Endothelial cell of umbilical vein (primary cell): ENCODE results near the gene RAB20. TPM values are rescaled to one million over a fixed set of nuclear protein-coding genes. Genes with fewer than 3 reads are reported as not detected.

ENCODE experiments used
- BruUV-seq: library from RNA; stranded (reverse); fragments of 400-500 nt; replicated peaks from 2 replicates; lab custom pipeline; 2021; lab: Mats Ljungman, UMichigan
- CTCF ChIA-PET: fragments of 300-600, 350-600 bp; sonication (Branson Sonifier 250); formaldehyde crosslinking; loops from one replicate; lab custom pipeline; 2021; ENCODE audit warnings: antibody characterized with exemption, inconsistent platforms; lab: Charles Lee
- POLR2A ChIA-PET: fragments of 300-600, 350-600 bp; sonication (Branson Sonifier 250); formaldehyde crosslinking; loops from one replicate; lab custom pipeline; 2021; ENCODE audit warnings: antibody characterized with exemption, inconsistent platforms; lab: Charles Lee
- DNase-seq: peaks from one replicate; pipeline ENCODE4 v3.0.0-alpha.2; 2011; ENCODE audit warnings: low read depth, low spot score
- FAIRE-seq: peaks from 2 replicates; lab custom pipeline; 2011; peaks lifted over from hg19 to GRCh38; lab: Jason Lieb, UNC
- H2AFZ ChIP-seq: 2 replicates; pipeline ENCODE4 v1.6.0; 2012; ENCODE audit warnings: low read depth, low read length, control low read depth, inconsistent platforms
- H3K27ac ChIP-seq: 2 replicates; pipeline ENCODE4 v1.5.1; 2011; ENCODE audit warnings: low read depth, mild to moderate bottlenecking, control low read depth, low read length, moderate library complexity; ENCODE audit not compliant: insufficient read depth
- H3K27me3 ChIP-seq, 2 experiments: 2 replicates each; pipeline versions ENCODE4 v1.6.0 to v1.6.1; 2011; ENCODE audit warnings: low read length in 2 of 2, mixed read lengths in 1 of 2; ENCODE audit not compliant: control insufficient read depth in 2 of 2, insufficient read depth in 2 of 2
- H3K36me3 ChIP-seq, 2 experiments: 2 replicates in 1 of 2; 3 replicates in 1 of 2; pipeline ENCODE4 v1.5.1; 2011; ENCODE audit warnings: low read length in 2 of 2, mild to moderate bottlenecking in 1 of 2, moderate library complexity in 1 of 2; ENCODE audit not compliant: control insufficient read depth in 2 of 2, insufficient read depth in 2 of 2; ENCODE audit errors: extremely low read depth in 1 of 2
- H3K4me1 ChIP-seq: 3 replicates; pipeline ENCODE4 v1.5.1; 2011; ENCODE audit warnings: mild to moderate bottlenecking, low read length; ENCODE audit not compliant: control insufficient read depth, insufficient read depth; ENCODE audit errors: extremely low read depth
- H3K4me2 ChIP-seq: 2 replicates; pipeline ENCODE4 v1.6.1; 2011; ENCODE audit warnings: low read length, control low read depth, mixed read lengths; ENCODE audit not compliant: insufficient read depth
- H3K4me3 ChIP-seq, 3 experiments: fragments of 200-600 bp in 1 of 3; sonication (generic), shearing (Covaris generic) in 1 of 3; replicated peaks in 1 of 3; 2 replicates each; pipeline ENCODE4 v1.5.1; 2011 to 2016; ENCODE audit warnings: control low read depth in 3 of 3, low read length in 3 of 3, mild to moderate bottlenecking in 2 of 3, inconsistent platforms in 1 of 3, low read depth in 1 of 3, moderate library complexity in 1 of 3; ENCODE audit not compliant: insufficient read depth in 1 of 3
- H3K79me2 ChIP-seq: 2 replicates; pipeline ENCODE4 v1.6.0; 2012; ENCODE audit warnings: low read length, inconsistent platforms; ENCODE audit not compliant: control insufficient read depth, insufficient read depth
- H3K9ac ChIP-seq: replicated peaks from 2 replicates; pipeline ENCODE3; 2011; ENCODE audit warnings: low read length, control low read depth; ENCODE audit not compliant: insufficient read depth; ENCODE audit errors: extremely low read depth
- H3K9me1 ChIP-seq: replicated peaks from 3 replicates; pipeline ENCODE4 v1.6.0; 2011; ENCODE audit warnings: mild to moderate bottlenecking, low read length; ENCODE audit not compliant: control insufficient read depth, insufficient read depth; ENCODE audit errors: extremely low read depth
- H3K9me3 ChIP-seq: replicated peaks from 2 replicates; pipeline ENCODE4 v1.5.1; 2012; ENCODE audit warnings: low read length, inconsistent platforms; ENCODE audit not compliant: control insufficient read depth, insufficient read depth
- H4K20me1 ChIP-seq: replicated peaks from 2 replicates; pipeline ENCODE3; 2011; ENCODE audit warnings: mild to moderate bottlenecking, low read length; ENCODE audit not compliant: control insufficient read depth, insufficient read depth; ENCODE audit errors: extremely low read depth
- EZH2 ChIP-seq: IDR thresholded peaks from 2 replicates; pipeline ENCODE4 v1.6.1; 2012; ENCODE audit warnings: borderline replicate concordance, low read depth, mild to moderate bottlenecking, moderate library complexity, low read length, inconsistent platforms; ENCODE audit not compliant: severe bottlenecking
- FOS ChIP-seq: IDR thresholded peaks from 2 replicates; pipeline ENCODE4 v1.6.1; 2011; ENCODE audit warnings: mild to moderate bottlenecking, low read length, moderate library complexity, borderline replicate concordance; ENCODE audit not compliant: insufficient read depth
- GATA2 ChIP-seq: IDR thresholded peaks from 2 replicates; pipeline ENCODE4 v1.7.0; 2011; ENCODE audit warnings: low read depth, mild to moderate bottlenecking, moderate library complexity, mixed read lengths, low read length; ENCODE audit not compliant: insufficient read length, insufficient read depth
- JUN ChIP-seq: IDR thresholded peaks from 2 replicates; pipeline ENCODE4 v1.6.1; 2011; ENCODE audit warnings: borderline replicate concordance, low read depth; ENCODE audit not compliant: insufficient read length, insufficient read depth
- MYC ChIP-seq: IDR thresholded peaks from one replicate; pipeline ENCODE4 v1.6.1; 2011; ENCODE audit warnings: mild to moderate bottlenecking, low read depth, low read length
- POLR2A ChIP-seq: IDR thresholded peaks from 2 replicates; pipeline ENCODE4 v1.6.1; 2012; ENCODE audit warnings: low read depth, mild to moderate bottlenecking, control low read depth, low read length
- POLR2AphosphoS5 ChIP-seq: IDR thresholded peaks from 2 replicates; pipeline ENCODE4 v1.6.1; 2012; ENCODE audit warnings: low read depth, mild to moderate bottlenecking, control low read depth, low read length, moderate library complexity; ENCODE audit not compliant: insufficient read depth
- dilution Hi-C: fragments of 300-500 bp; cut with MboI; formaldehyde crosslinking; loops from one replicate; pipeline ENCODE4 v1.15.0; 2019; ENCODE audit warnings: low sequenced_read_pairs; ENCODE audit not compliant: extremely low pct_ligation_motif_present
- intact Hi-C: fragments of 100-400 bp; cut with micrococcal nuclease; formaldehyde crosslinking; loops from one replicate; pipeline ENCODE4 v1.10.0; 2022
- polyA plus RNA-seq, 4 experiments: library from polyadenylated mRNA; depleted of rRNA in 3 of 4; stranded (reverse) in 3 of 4; unstranded in 1 of 4; fragments of >200 nt; gene quantifications; 2 replicates each; pipeline versions ENCODE4 v1.2.1 to v1.2.3, GENCODE V29; 2011 to 2012; ENCODE audit warnings: missing spikeins in 1 of 4
- total RNA-seq: library from RNA; stranded (reverse); gene quantifications from 2 replicates; pipeline ENCODE4 v1.2.3, GENCODE V29; 2021
- TF ChIP-seq, protein P1 (sequence below): IDR thresholded peaks from 2 replicates; pipeline ENCODE4 v1.6.1; 2011; ENCODE audit not compliant: insufficient read depth, insufficient read length
- TF ChIP-seq, protein P2 (sequence below), 2 donors: IDR thresholded peaks; 1 replicate in 1 of 2; 2 replicates in 1 of 2; pipeline ENCODE4 v1.5.1; 2011; ENCODE audit warnings: low read length in 2 of 2, mild to moderate bottlenecking in 2 of 2, moderate library complexity in 2 of 2, control low read depth in 1 of 2, inconsistent platforms in 1 of 2, low read depth in 1 of 2; ENCODE audit not compliant: insufficient read depth in 1 of 2; ENCODE audit errors: extremely low read depth in 1 of 2

RAB20 gene
- total and polyA plus RNA-seq, 2 donors (not counting 3 experiments of a cell fraction or from before 2014, with no cell fraction given), result 1.3 to 1.7 TPM

DNA sequence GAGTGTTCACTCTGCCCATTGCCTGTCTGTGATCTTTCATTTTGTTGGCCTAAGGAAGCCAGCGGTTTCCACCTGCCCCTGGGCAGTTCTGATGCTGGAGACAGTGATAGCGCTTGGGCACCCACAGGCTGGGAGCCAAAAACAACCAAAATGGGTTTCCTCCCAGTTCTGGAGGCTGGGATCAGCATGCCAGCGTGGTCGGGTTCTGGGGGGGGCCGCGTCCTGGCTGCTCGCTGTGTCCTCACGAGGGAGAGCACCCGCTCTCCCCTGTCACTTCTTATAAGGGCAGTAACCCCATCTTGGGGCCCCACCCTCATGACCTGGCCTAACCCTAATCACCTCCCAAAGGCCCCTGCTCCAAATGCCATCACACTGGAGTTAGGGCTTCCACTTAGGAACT, 67.9 kb downstream of the RAB20 start:
- TF ChIP-seq, protein P1, sequence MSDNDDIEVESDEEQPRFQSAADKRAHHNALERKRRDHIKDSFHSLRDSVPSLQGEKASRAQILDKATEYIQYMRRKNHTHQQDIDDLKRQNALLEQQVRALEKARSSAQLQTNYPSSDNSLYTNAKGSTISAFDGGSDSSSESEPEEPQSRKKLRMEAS, result no peak
- TF ChIP-seq FOS, result no peak
- TF ChIP-seq MYC, result no peak
- TF ChIP-seq GATA2, result no peak
- no peak for TF ChIP-seq POLR2AphosphoS5
- TF ChIP-seq EZH2, result no peak
- TF ChIP-seq JUN, result no peak
- TF ChIP-seq, protein P2, sequence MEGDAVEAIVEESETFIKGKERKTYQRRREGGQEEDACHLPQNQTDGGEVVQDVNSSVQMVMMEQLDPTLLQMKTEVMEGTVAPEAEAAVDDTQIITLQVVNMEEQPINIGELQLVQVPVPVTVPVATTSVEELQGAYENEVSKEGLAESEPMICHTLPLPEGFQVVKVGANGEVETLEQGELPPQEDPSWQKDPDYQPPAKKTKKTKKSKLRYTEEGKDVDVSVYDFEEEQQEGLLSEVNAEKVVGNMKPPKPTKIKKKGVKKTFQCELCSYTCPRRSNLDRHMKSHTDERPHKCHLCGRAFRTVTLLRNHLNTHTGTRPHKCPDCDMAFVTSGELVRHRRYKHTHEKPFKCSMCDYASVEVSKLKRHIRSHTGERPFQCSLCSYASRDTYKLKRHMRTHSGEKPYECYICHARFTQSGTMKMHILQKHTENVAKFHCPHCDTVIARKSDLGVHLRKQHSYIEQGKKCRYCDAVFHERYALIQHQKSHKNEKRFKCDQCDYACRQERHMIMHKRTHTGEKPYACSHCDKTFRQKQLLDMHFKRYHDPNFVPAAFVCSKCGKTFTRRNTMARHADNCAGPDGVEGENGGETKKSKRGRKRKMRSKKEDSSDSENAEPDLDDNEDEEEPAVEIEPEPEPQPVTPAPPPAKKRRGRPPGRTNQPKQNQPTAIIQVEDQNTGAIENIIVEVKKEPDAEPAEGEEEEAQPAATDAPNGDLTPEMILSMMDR (IDR thresholded peaks at IDR 0.05; ENCODE audit: extremely low read depth in 1 of 2, insufficient read depth in 1 of 2, low read depth in 1 of 2, low read length in 2 of 2), result no peak
- TF ChIP-seq POLR2A, result no peak
- no peak overlapping the region for H3K27ac ChIP-seq
- no peaks in the 10 kb centered on the region for H3K79me2 ChIP-seq
- dilution Hi-C loops, result no loop called here
- H3K9ac ChIP-seq, result no peak overlapping the region
- H4K20me1 ChIP-seq, result no peaks in the 10 kb centered on the region
- H3K9me3 ChIP-seq, result no peaks in the 10 kb centered on the region
- DNase-seq, result no peak
- FAIRE-seq, result no peak
- no peaks in the 10 kb centered on the region for H3K9me1 ChIP-seq
- H3K4me2 ChIP-seq, result no peak overlapping the region
- no peaks in the 10 kb centered on the region for H3K4me1 ChIP-seq
- H3K36me3 ChIP-seq, result peaks cover 34 to 55% of the 10 kb centered on the region in 2 experiments
- BruUV-seq, result no TSS peak
- no peaks in the 10 kb centered on the region for H3K27me3 ChIP-seq
- no peak overlapping the region for H3K4me3 ChIP-seq
- ChIA-PET CTCF (no interaction called here), POLR2A (no interaction called here)
- intact Hi-C loops, result no loop called here
- H2AFZ ChIP-seq, result no peak overlapping the region
